H1 (cell line): ENCODE results near the gene HAGH. TPM values are rescaled to one million over a fixed set of nuclear protein-coding genes. Genes with fewer than 3 reads are reported as not detected.

Experiments
- CTCF ChIA-PET: fragments of 300-600 bp; sonication (Branson Sonifier 250); formaldehyde crosslinking; loops from one replicate; lab custom pipeline; 2021; ENCODE audit not compliant: partially characterized antibody; lab: Charles Lee
- POLR2A ChIA-PET: fragments of 300-600 bp; sonication (Branson Sonifier 250); formaldehyde crosslinking; loops from one replicate; lab custom pipeline; 2021; ENCODE audit warnings: inconsistent platforms; ENCODE audit not compliant: partially characterized antibody; lab: Charles Lee
- DNase-seq, 2 experiments: peaks; one replicate each; pipeline versions ENCODE4 v3.0.0 to v3.0.0-alpha.2; 2010 to 2022; ENCODE audit warnings: low spot score in 2 of 2, low read depth in 1 of 2, mixed read lengths in 1 of 2
- FAIRE-seq: peaks from 2 replicates; lab custom pipeline; 2011; peaks lifted over from hg19 to GRCh38; lab: Jason Lieb, UNC
- H2AFZ ChIP-seq: 2 replicates; pipeline ENCODE4 v1.8.1; 2012; ENCODE audit warnings: low read length, inconsistent platforms
- H2AK5ac ChIP-seq: 2 replicates; pipeline ENCODE4 v1.6.1; 2013; ENCODE audit warnings: low read depth, low read length
- H2BK120ac ChIP-seq: replicated peaks from 2 replicates; pipeline ENCODE3; 2013; ENCODE audit warnings: low read depth, low read length, inconsistent platforms
- H2BK12ac ChIP-seq: 2 replicates; pipeline ENCODE4 v1.6.1; 2013; ENCODE audit warnings: low read depth, low read length
- H2BK15ac ChIP-seq: 2 replicates; pipeline ENCODE4 v1.6.1; 2013; ENCODE audit warnings: low read length
- H2BK20ac ChIP-seq: 2 replicates; pipeline ENCODE4 v1.6.1; 2013; ENCODE audit warnings: low read length
- H2BK5ac ChIP-seq: 2 replicates; pipeline ENCODE4 v1.6.1; 2013; ENCODE audit warnings: low read depth, low read length
- H3K14ac ChIP-seq: 2 replicates; pipeline ENCODE4 v1.6.1; 2013; ENCODE audit warnings: inconsistent platforms; ENCODE audit not compliant: insufficient read length
- H3K18ac ChIP-seq: 2 replicates; pipeline ENCODE4 v1.6.1; 2013; ENCODE audit warnings: low read length; ENCODE audit errors: extremely low read depth
- H3K23ac ChIP-seq: 2 replicates; pipeline ENCODE4 v1.6.1; 2013; ENCODE audit warnings: inconsistent platforms; ENCODE audit not compliant: insufficient read length
- H3K23me2 ChIP-seq: 2 replicates; pipeline ENCODE4 v1.6.1; 2013; ENCODE audit warnings: low read depth, low read length
- H3K27ac ChIP-seq: 2 replicates; pipeline ENCODE4 v1.6.1; 2011; ENCODE audit warnings: low read depth, low read length, inconsistent platforms
- H3K27me3 ChIP-seq, 4 experiments: replicated peaks in 1 of 4; 1 replicate in 1 of 4; 2 replicates in 3 of 4; pipeline versions ENCODE4 v1.6.1 to v1.8.1; 2011 to 2013; ENCODE audit warnings: low read length in 3 of 4, mild to moderate bottlenecking in 3 of 4, inconsistent platforms in 2 of 4, mixed read lengths in 2 of 4, moderate library complexity in 1 of 4; ENCODE audit not compliant: control insufficient read depth in 3 of 4, insufficient read depth in 3 of 4; ENCODE audit errors: extremely low read depth in 1 of 4
- H3K36me3 ChIP-seq, 4 experiments: 2 replicates each; pipeline versions ENCODE4 v1.6.1 to v1.8.1; 2011 to 2013; ENCODE audit warnings: mild to moderate bottlenecking in 4 of 4, low read length in 3 of 4, moderate library complexity in 2 of 4, control low read depth in 1 of 4, inconsistent platforms in 1 of 4; ENCODE audit not compliant: insufficient read depth in 4 of 4, control insufficient read depth in 2 of 4
- H3K4ac ChIP-seq: replicated peaks from 2 replicates; pipeline ENCODE3; 2013; ENCODE audit warnings: low read length, low read depth, mixed read lengths, inconsistent platforms; ENCODE audit not compliant: insufficient read length
- H3K4me1 ChIP-seq, 4 experiments: replicated peaks in 1 of 4; 1 replicate in 1 of 4; 2 replicates in 3 of 4; pipeline versions ENCODE4 v1.6.1 to v1.8.1; 2011 to 2013; ENCODE audit warnings: low read length in 3 of 4, inconsistent platforms in 2 of 4, mixed read lengths in 1 of 4; ENCODE audit not compliant: insufficient read depth in 4 of 4, control insufficient read depth in 3 of 4
- H3K4me2 ChIP-seq, 2 experiments: 2 replicates each; pipeline versions ENCODE4 v1.6.1 to v1.8.1; 2011 to 2013; ENCODE audit warnings: low read depth in 2 of 2, low read length in 2 of 2, control low read depth in 1 of 2, inconsistent platforms in 1 of 2, mild to moderate bottlenecking in 1 of 2; ENCODE audit not compliant: insufficient read depth in 1 of 2
- H3K4me3 ChIP-seq, 4 experiments: fragments of 200-600, 300-600 bp in 1 of 4; sonication (generic), shearing (Covaris generic), sonication (Bioruptor Twin) in 1 of 4; 2 replicates each; pipeline versions ENCODE4 v1.5.1 to v1.8.1; 2011 to 2016; ENCODE audit warnings: low read length in 4 of 4, low read depth in 3 of 4, control low read depth in 2 of 4, inconsistent platforms in 2 of 4, mild to moderate bottlenecking in 2 of 4, mixed read lengths in 1 of 4, moderate library complexity in 1 of 4; ENCODE audit not compliant: insufficient read depth in 2 of 4; ENCODE audit errors: extremely low read depth in 1 of 4
- H3K56ac ChIP-seq: replicated peaks from 2 replicates; pipeline ENCODE3; 2013; ENCODE audit warnings: low read depth, mild to moderate bottlenecking, mixed read lengths, low read length, inconsistent platforms; ENCODE audit not compliant: insufficient read length
- H3K79me1 ChIP-seq: 2 replicates; pipeline ENCODE4 v1.6.1; 2013; ENCODE audit warnings: low read depth, low read length, control low read depth
- H3K79me2 ChIP-seq, 2 experiments: 2 replicates each; pipeline versions ENCODE4 v1.6.1 to v1.8.1; 2012 to 2013; ENCODE audit warnings: low read length in 2 of 2, mild to moderate bottlenecking in 2 of 2, inconsistent platforms in 1 of 2; ENCODE audit not compliant: insufficient read depth in 2 of 2, control insufficient read depth in 1 of 2
- H3K9ac ChIP-seq, 4 experiments: replicated peaks in 1 of 4; 1 replicate in 1 of 4; 2 replicates in 3 of 4; pipeline versions ENCODE4 v1.6.1 to v1.8.1; 2011 to 2013; ENCODE audit warnings: low read depth in 3 of 4, low read length in 3 of 4, control low read depth in 2 of 4, mild to moderate bottlenecking in 2 of 4, moderate library complexity in 2 of 4, inconsistent platforms in 1 of 4; ENCODE audit errors: extremely low read depth in 1 of 4
- H3K9me3 ChIP-seq, 2 experiments: 2 replicates each; pipeline versions ENCODE4 v1.6.1 to v1.8.1; 2012 to 2013; ENCODE audit warnings: mild to moderate bottlenecking in 2 of 2, moderate library complexity in 2 of 2, control low read depth in 1 of 2, inconsistent platforms in 1 of 2, low read depth in 1 of 2, low read length in 1 of 2, mixed read lengths in 1 of 2; ENCODE audit not compliant: insufficient read depth in 2 of 2
- H4K20me1 ChIP-seq, 2 experiments: replicated peaks in 1 of 2; 2 replicates each; pipeline versions ENCODE3 to v1.8.1; 2011 to 2013; ENCODE audit warnings: inconsistent platforms in 2 of 2, low read length in 2 of 2, mild to moderate bottlenecking in 1 of 2; ENCODE audit not compliant: insufficient read depth in 2 of 2, control insufficient read depth in 1 of 2
- H4K5ac ChIP-seq: 2 replicates; pipeline ENCODE4 v1.6.1; 2013; ENCODE audit warnings: low read length, low read depth, mixed read lengths, inconsistent platforms; ENCODE audit not compliant: insufficient read length
- H4K8ac ChIP-seq: 2 replicates; pipeline ENCODE4 v1.8.0; 2013; ENCODE audit warnings: mild to moderate bottlenecking, moderate library complexity, low read length, inconsistent platforms; ENCODE audit not compliant: insufficient read depth; ENCODE audit errors: extremely low read depth
- H4K91ac ChIP-seq: replicated peaks from 2 replicates; pipeline ENCODE3; 2013; ENCODE audit warnings: low read length, mixed read lengths, inconsistent platforms; ENCODE audit not compliant: insufficient read length
- CBX5 ChIP-seq: fragments of 300-800, 300-1000 bp; sonication (generic); IDR thresholded peaks from 2 replicates; pipeline ENCODE4 v1.7.1; 2016; ENCODE audit warnings: antibody characterized with exemption, low read length, low read depth
- GABPA ChIP-seq: IDR thresholded peaks from 2 replicates; pipeline ENCODE4 v1.6.1; 2011; ENCODE audit warnings: mild to moderate bottlenecking, low read length, moderate library complexity, borderline replicate concordance; ENCODE audit not compliant: insufficient read depth
- POLR2AphosphoS5 ChIP-seq: IDR thresholded peaks from 2 replicates; pipeline ENCODE4 v1.6.1; 2011; ENCODE audit warnings: low read depth, low read length
- SIRT6 ChIP-seq: IDR thresholded peaks from one replicate; pipeline ENCODE4 v1.7.1; 2012; ENCODE audit warnings: low read length, inconsistent platforms
- WGBS, 2 experiments: shearing (Covaris generic) in 1 of 2; methylation state at CpG; one replicate each; pipeline versions ENCODE4 v1.1.6 to v1.1.7; 2013 to 2015; ENCODE audit warnings: low lambda C conversion rate in 2 of 2, mixed read lengths in 2 of 2, inconsistent platforms in 1 of 2, low coverage in 1 of 2, missing lambda C conversion rate in 1 of 2; ENCODE audit not compliant: insufficient replicate concordance in 2 of 2, insufficient coverage in 1 of 2, insufficient read length in 1 of 2; ENCODE audit errors: extremely low coverage in 1 of 2, missing lambda C conversion rate in 1 of 2; 5-methylcytosine and 5-hydroxymethylcytosine counted together
- polyA plus RNA-seq, 7 experiments: library from polyadenylated mRNA; depleted of rRNA in 3 of 7; stranded (reverse) in 5 of 7; unstranded in 2 of 7; fragments of >200 nt in 5 of 7; fragments of 200-250 nt in 2 of 7; gene quantifications; 1 replicate in 5 of 7; 2 replicates in 1 of 7; 4 replicates in 1 of 7; pipeline versions ENCODE4 v1.2.1 to v1.2.3, GENCODE V29; 2011 to 2013; ENCODE audit warnings: missing spikeins in 2 of 7, mixed read lengths in 2 of 7
- total RNA-seq: library from RNA; stranded (reverse); fragmentation: NEBNext Ultra II Directional; extraction: Animal tissue kit (Norgen Biotek cat#: 25700); gene quantifications from 2 replicates; pipeline ENCODE4 v1.2.1, GENCODE V29; 2021

The HAGH gene
- total and polyA plus RNA-seq, 2 of the 8 experiments (the other 6 are each of a cell fraction or from before 2014, with no cell fraction given) = 28.7 to 40.6 TPM

- no peak for TF ChIP-seq SIRT6
- no peak for TF ChIP-seq CBX5
- no peak for TF ChIP-seq GABPA
- 0 out of 2 replicates have a peak, but pooled peaks have one; percentile 7 for TF ChIP-seq POLR2AphosphoS5
- Histone ChIP-seq H3K23ac (no peak overlapping the region), H3K27me3 (no peaks in the 10 kb centered on the region), H2BK15ac (no peak overlapping the region), H3K14ac (no peak overlapping the region), H2BK120ac (no peak overlapping the region), H4K5ac (no peak overlapping the region), H3K4me1 (peaks cover 0 to 12% (median 8%) of the 10 kb centered on the region in 4 experiments; a peak in 6 of 7 replicates), H3K23me2 (peaks cover 9% of the 10 kb centered on the region), H3K27ac (no peak overlapping the region), H2AK5ac (no peak overlapping the region), H2BK12ac (no peak overlapping the region), H2BK5ac (no peak overlapping the region), H3K4me3 (no peak overlapping the region), H2AFZ (no peak overlapping the region), H4K8ac (peak overlapping the region; percentile 20; the same call in 1 of the 2 replicates), H3K79me2 (peaks cover 0 to 15% of the 10 kb centered on the region in 2 experiments; a peak in 1 of 4 replicates), H3K36me3 (peaks cover 0 to 23% (median 9%) of the 10 kb centered on the region in 4 experiments; a peak in 5 of 8 replicates), H3K79me1 (peaks cover 9% of the 10 kb centered on the region), H3K4ac (no peak overlapping the region), H3K4me2 (no peak overlapping the region), H4K91ac (no peak overlapping the region), H2BK20ac (no peak overlapping the region), H3K18ac (no peak overlapping the region), H3K56ac (no peak overlapping the region), H3K9me3 (no peaks in the 10 kb centered on the region), H4K20me1 (peaks cover 0 to 33% of the 10 kb centered on the region in 2 experiments), H3K9ac (no peak overlapping the region)
- ChIA-PET POLR2A (interaction anchor here (0.7 to 12.0 kb wide), 5 partner anchors 8 to 379 kb away, joined by 3 to 246 read pairs (median 3); partner anchors contain the start of genes EME2, MRPS34, NME3 and TRAF7), CTCF (no interaction called here)
- FAIRE-seq (no peak), DNase-seq (no peak)
- 89% methylated on average over 13 of the region's 13 CpGs; no CpG with 5 or more reads in 1 of the 2 experiments for WGBS, 2 experiments
Measured at GRCh38 chr16:1776672-1776955, 50.0 kb downstream of the HAGH start.
